Panc1 (cell line): ENCODE measurements around the gene SLC13A3. TPM values are rescaled to one million over a fixed set of nuclear protein-coding genes. Genes with fewer than 3 reads are reported as not detected.

Source experiments
- ATAC-seq: fragments of 200-7000 bp; cut with Tn5 transposase; 2 replicates; pipeline ENCODE4 v1.9.1; 2020; ENCODE audit warnings: mild to moderate bottlenecking, moderate library complexity
- BruUV-seq: library from RNA; stranded (reverse); fragments of 400-500 nt; replicated peaks from 2 replicates; lab custom pipeline; 2021; lab: Mats Ljungman, UMichigan
- CTCF ChIA-PET: fragments of 300-600 bp; sonication (Branson Sonifier 250); formaldehyde crosslinking; loops from one replicate; lab custom pipeline; 2022; ENCODE audit warnings: antibody characterized with exemption; lab: Charles Lee
- POLR2A ChIA-PET: fragments of 300-600 bp; sonication (Branson Sonifier 250); formaldehyde crosslinking; loops from one replicate; lab custom pipeline; 2022; ENCODE audit warnings: antibody characterized with exemption; lab: Charles Lee
- DNase-seq: peaks from one replicate; pipeline ENCODE4 v3.0.0-alpha.2; 2010; ENCODE audit warnings: low read depth, low spot score
- H3K27ac ChIP-seq: 2 replicates; pipeline ENCODE4 v1.5.1; 2011; ENCODE audit warnings: mild to moderate bottlenecking, low read length, inconsistent platforms
- H3K27me3 ChIP-seq: fragments of 200-500 bp; sonication (Bioruptor generic); 2 replicates; pipeline ENCODE4 v1.6.0; 2014; ENCODE audit warnings: low read length, inconsistent platforms; ENCODE audit not compliant: control insufficient read depth, insufficient read depth
- H3K36me3 ChIP-seq: fragments of 200-500 bp; sonication (Bioruptor generic); 2 replicates; pipeline ENCODE4 v1.5.1; 2014; ENCODE audit warnings: inconsistent platforms, mild to moderate bottlenecking, low read length, moderate library complexity; ENCODE audit not compliant: control insufficient read depth, insufficient read depth
- H3K4me1 ChIP-seq: 2 replicates; pipeline ENCODE4 v1.5.1; 2011; ENCODE audit warnings: inconsistent platforms, mild to moderate bottlenecking, low read length, moderate library complexity; ENCODE audit not compliant: control insufficient read depth, insufficient read depth
- H3K4me3 ChIP-seq, 2 experiments: 2 replicates each; pipeline ENCODE4 v1.5.1; 2011 to 2012; ENCODE audit warnings: low read depth in 2 of 2, low read length in 2 of 2, mild to moderate bottlenecking in 2 of 2, inconsistent platforms in 1 of 2, moderate library complexity in 1 of 2
- H3K9me3 ChIP-seq: fragments of 200-500 bp; sonication (Bioruptor generic); 2 replicates; pipeline ENCODE4 v1.5.1; 2014; ENCODE audit warnings: low read depth, mild to moderate bottlenecking, inconsistent platforms, low read length, moderate library complexity; ENCODE audit not compliant: control insufficient read depth, insufficient read depth
- POLR2AphosphoS5 ChIP-seq: IDR thresholded peaks from 2 replicates; pipeline ENCODE4 v1.6.1; 2012; ENCODE audit warnings: mild to moderate bottlenecking, low read depth, low read length, moderate library complexity
- SIN3A ChIP-seq: IDR thresholded peaks from 2 replicates; pipeline ENCODE4 v1.6.1; 2012; ENCODE audit warnings: low read depth, mild to moderate bottlenecking, low read length, moderate library complexity, borderline replicate concordance; ENCODE audit not compliant: insufficient read depth
- TCF7L2 ChIP-seq: IDR thresholded peaks from 2 replicates; pipeline ENCODE4 v1.6.1; 2011; ENCODE audit warnings: mild to moderate bottlenecking, low read depth, low read length, inconsistent platforms
- in situ Hi-C: cut with HindIII; loops from 2 replicates; pipeline ENCODE4 v1.10.0; 2016; ENCODE audit warnings: low sequenced_read_pairs, low pct_unique_long_range_greater_than_20kb
- intact Hi-C: fragments of 100-400 bp; cut with micrococcal nuclease; formaldehyde crosslinking; loops from one replicate; pipeline ENCODE4 v1.10.0; 2022; ENCODE audit not compliant: unreplicated experiment
- total RNA-seq: library from RNA; stranded (reverse); gene quantifications from one replicate; pipeline ENCODE4 v1.2.1, GENCODE V29; 2021; ENCODE audit not compliant: unreplicated experiment
- TF ChIP-seq, protein P1 (sequence below): fragments of 450-650 bp; IDR thresholded peaks from 2 replicates; pipeline ENCODE4 v1.5.1; 2017; ENCODE audit warnings: mild to moderate bottlenecking
- TF ChIP-seq, protein P2 (sequence below), 2 experiments: IDR thresholded peaks; 2 replicates each; pipeline ENCODE4 v1.6.1; 2011 to 2012; ENCODE audit warnings: low read depth in 2 of 2, control low read depth in 1 of 2, low read length in 1 of 2, mild to moderate bottlenecking in 1 of 2, moderate library complexity in 1 of 2; ENCODE audit not compliant: insufficient read depth in 1 of 2

The SLC13A3 gene
- total RNA-seq, 1 experiment from 2014 or later: 0.31 TPM

DNA sequence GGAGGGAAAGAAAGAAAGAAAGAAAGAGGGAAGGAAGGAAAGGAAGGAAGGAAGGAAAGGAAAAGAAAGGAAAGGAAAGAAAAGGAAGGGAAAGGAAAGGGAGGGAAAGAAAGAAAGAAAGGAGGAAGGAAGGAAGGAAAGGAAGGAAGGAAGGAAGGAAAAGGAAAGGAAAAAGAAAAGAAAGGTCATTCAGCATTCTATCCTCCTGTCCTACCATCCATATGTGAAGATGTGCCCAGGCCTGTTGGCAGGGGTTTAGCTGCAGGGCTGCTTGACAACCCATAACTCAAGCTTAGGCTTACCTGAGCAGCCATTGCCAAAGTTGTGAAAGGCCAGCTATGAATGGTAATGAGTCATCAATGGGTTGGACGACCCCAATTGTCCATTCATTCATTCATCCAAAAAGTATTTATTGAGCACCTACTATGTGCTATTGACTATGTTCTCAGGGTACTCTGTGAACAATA lies 50.9 kb downstream of the SLC13A3 start:
- H3K27ac ChIP-seq: no peak overlapping the region
- ATAC-seq (no peak), DNase-seq (no peak)
- ChIA-PET POLR2A (no interaction called here), CTCF (no interaction called here)
- no TSS peak for BruUV-seq
- intact Hi-C loops (no loop called here), in situ Hi-C loops (no loop called here)
- H3K27me3 ChIP-seq: no peaks in the 10 kb centered on the region; the same call in 1 of the 2 replicates
- H3K9me3 ChIP-seq: no peaks in the 10 kb centered on the region
- TF ChIP-seq, protein P1, sequence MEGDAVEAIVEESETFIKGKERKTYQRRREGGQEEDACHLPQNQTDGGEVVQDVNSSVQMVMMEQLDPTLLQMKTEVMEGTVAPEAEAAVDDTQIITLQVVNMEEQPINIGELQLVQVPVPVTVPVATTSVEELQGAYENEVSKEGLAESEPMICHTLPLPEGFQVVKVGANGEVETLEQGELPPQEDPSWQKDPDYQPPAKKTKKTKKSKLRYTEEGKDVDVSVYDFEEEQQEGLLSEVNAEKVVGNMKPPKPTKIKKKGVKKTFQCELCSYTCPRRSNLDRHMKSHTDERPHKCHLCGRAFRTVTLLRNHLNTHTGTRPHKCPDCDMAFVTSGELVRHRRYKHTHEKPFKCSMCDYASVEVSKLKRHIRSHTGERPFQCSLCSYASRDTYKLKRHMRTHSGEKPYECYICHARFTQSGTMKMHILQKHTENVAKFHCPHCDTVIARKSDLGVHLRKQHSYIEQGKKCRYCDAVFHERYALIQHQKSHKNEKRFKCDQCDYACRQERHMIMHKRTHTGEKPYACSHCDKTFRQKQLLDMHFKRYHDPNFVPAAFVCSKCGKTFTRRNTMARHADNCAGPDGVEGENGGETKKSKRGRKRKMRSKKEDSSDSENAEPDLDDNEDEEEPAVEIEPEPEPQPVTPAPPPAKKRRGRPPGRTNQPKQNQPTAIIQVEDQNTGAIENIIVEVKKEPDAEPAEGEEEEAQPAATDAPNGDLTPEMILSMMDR: no peak
- TF ChIP-seq POLR2AphosphoS5 (no peak), TCF7L2 (no peak)
- TF ChIP-seq, protein P2, sequence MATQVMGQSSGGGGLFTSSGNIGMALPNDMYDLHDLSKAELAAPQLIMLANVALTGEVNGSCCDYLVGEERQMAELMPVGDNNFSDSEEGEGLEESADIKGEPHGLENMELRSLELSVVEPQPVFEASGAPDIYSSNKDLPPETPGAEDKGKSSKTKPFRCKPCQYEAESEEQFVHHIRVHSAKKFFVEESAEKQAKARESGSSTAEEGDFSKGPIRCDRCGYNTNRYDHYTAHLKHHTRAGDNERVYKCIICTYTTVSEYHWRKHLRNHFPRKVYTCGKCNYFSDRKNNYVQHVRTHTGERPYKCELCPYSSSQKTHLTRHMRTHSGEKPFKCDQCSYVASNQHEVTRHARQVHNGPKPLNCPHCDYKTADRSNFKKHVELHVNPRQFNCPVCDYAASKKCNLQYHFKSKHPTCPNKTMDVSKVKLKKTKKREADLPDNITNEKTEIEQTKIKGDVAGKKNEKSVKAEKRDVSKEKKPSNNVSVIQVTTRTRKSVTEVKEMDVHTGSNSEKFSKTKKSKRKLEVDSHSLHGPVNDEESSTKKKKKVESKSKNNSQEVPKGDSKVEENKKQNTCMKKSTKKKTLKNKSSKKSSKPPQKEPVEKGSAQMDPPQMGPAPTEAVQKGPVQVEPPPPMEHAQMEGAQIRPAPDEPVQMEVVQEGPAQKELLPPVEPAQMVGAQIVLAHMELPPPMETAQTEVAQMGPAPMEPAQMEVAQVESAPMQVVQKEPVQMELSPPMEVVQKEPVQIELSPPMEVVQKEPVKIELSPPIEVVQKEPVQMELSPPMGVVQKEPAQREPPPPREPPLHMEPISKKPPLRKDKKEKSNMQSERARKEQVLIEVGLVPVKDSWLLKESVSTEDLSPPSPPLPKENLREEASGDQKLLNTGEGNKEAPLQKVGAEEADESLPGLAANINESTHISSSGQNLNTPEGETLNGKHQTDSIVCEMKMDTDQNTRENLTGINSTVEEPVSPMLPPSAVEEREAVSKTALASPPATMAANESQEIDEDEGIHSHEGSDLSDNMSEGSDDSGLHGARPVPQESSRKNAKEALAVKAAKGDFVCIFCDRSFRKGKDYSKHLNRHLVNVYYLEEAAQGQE (IDR thresholded peaks at IDR 0.05; ENCODE audit: insufficient read depth in 1 of 2, low read depth in 2 of 2, low read length in 1 of 2): no peak
- H3K4me1 ChIP-seq: no peaks in the 10 kb centered on the region
- no peak overlapping the region for H3K4me3 ChIP-seq
- H3K36me3 ChIP-seq: no peaks in the 10 kb centered on the region

DNA sequence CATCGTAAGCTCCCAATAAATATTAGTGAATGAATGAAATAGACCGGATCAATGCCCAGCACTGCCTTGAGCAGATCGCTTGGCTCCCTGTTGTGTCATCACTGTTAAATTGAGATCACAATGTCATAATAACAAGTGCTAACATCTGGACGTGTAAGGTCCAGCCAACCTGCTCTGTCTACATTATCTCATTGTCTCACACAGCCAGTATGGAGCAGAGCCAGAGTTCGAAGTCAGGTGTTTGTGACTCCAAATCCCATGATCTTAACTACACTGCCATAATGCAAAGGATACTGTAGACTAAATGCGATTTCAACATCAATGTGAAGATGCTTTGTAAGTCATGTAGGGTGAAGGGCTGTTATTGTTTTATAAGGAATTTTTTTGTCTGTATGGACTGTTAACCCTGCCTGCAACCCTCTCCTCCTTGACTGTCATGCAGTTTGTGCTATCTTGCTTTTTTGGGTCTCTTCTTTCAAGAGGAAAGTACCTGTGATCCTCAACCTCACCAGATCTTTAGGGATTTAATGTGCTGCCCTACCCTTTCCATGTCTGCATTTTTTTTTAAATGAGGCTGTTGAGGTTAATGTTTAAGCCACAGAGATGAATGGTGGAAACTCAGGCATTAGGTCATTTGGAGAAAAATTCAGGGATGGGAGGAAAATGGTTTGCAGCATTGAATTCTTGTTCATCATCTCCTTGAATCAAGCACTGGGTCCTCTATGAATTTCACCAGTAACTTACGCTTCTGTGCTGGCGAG lies 51.9 kb downstream of the SLC13A3 start:
- DNase-seq (no peak), ATAC-seq (no peak)
- no TSS peak for BruUV-seq
- no peak for TF ChIP-seq POLR2AphosphoS5
- no peak for TF ChIP-seq SIN3A
- TF ChIP-seq, protein P2 (IDR thresholded peaks at IDR 0.05; ENCODE audit: insufficient read depth in 1 of 2, low read depth in 2 of 2, low read length in 1 of 2): no peak
- no peak for TF ChIP-seq TCF7L2
- TF ChIP-seq, protein P1: no peak
- no peak overlapping the region for H3K27ac ChIP-seq
- no peaks in the 10 kb centered on the region for H3K9me3 ChIP-seq
- POLR2A ChIA-PET: no interaction called here
- H3K4me3 ChIP-seq: no peak overlapping the region
- in situ Hi-C loops (no loop called here), intact Hi-C loops (no loop called here)
- H3K4me1 ChIP-seq: no peaks in the 10 kb centered on the region
- CTCF ChIA-PET: no interaction called here
- no peaks in the 10 kb centered on the region for H3K36me3 ChIP-seq
- H3K27me3 ChIP-seq: peaks cover 2% of the 10 kb centered on the region; the same call in 1 of the 2 replicates
